ENCODE data around the gene FARP2.

The FARP2 gene

DNA sequence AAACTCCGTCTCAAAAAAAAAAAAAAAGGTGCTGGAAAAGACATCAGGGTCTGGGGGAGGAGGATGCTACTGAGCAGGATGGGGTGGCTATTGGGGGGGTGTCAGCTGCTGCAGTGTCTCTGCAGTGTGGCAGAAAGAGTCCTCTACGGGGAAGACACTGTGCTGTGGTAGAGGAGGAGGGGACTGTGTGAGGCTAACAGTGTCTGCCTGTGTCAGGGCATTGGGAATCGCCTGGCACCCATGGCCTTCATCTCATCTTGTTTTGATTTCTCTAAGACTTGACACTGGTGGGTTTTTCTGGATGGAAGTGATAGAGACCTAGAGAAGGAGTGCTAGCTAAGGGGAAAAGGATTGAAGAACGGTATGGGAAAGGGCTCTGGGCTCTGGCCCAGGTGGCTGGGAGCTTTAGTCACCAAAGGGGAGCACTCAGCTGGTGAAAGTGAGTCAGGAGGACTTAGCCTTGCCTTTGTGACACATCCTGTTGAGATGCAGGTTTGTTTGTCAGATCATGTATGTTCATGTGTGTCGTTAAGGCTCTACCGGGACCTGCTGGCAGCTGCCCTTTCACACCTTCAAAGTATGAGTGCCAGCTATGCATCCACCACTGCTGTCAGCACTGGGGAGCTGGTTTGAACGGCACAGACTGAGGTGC lies 58.0 kb downstream of the FARP2 start:
- Histone ChIP-seq H3K4me1 (ENCODE audit: control insufficient read depth, insufficient read depth, low read length) (peaks cover 8% of the 10 kb centered on the region), H3K4me3 (ENCODE audit: low read depth, low read length) (no peak overlapping the region), H3K9me3 (ENCODE audit: control insufficient read depth, insufficient read depth, low read depth, low read length) (no peaks in the 10 kb centered on the region), H3K36me3 (ENCODE audit: control insufficient read depth in 2 of 2, insufficient read depth in 1 of 2, low read length in 2 of 2) (peaks cover 7 to 73% of the 10 kb centered on the region in 2 experiments; a peak in 2 of 3 replicates), H3K27ac (ENCODE audit: extremely low read depth, low read depth, low read length) (no peak overlapping the region)
- TF ChIP-seq ZNF658 (tag by site-specific recombination; IDR thresholded peaks at IDR 0.05) (no peak), ZNF404 (tag by site-specific recombination; IDR thresholded peaks at IDR 0.05) (no peak), ZBTB20 (tag by site-specific recombination; IDR thresholded peaks at IDR 0.05) (no peak), EGR2 (tag by site-specific recombination; IDR thresholded peaks at IDR 0.05; ENCODE audit: low read depth) (no peak), ZNF645 (tag by site-specific recombination; IDR thresholded peaks at IDR 0.05) (no peak), ZNF571 (tag by site-specific recombination; IDR thresholded peaks at IDR 0.05) (no peak)
- CTCF ChIA-PET, result no interaction called here
- POLR2A ChIA-PET, result no interaction called here

- TF ChIP-seq, protein P1, sequence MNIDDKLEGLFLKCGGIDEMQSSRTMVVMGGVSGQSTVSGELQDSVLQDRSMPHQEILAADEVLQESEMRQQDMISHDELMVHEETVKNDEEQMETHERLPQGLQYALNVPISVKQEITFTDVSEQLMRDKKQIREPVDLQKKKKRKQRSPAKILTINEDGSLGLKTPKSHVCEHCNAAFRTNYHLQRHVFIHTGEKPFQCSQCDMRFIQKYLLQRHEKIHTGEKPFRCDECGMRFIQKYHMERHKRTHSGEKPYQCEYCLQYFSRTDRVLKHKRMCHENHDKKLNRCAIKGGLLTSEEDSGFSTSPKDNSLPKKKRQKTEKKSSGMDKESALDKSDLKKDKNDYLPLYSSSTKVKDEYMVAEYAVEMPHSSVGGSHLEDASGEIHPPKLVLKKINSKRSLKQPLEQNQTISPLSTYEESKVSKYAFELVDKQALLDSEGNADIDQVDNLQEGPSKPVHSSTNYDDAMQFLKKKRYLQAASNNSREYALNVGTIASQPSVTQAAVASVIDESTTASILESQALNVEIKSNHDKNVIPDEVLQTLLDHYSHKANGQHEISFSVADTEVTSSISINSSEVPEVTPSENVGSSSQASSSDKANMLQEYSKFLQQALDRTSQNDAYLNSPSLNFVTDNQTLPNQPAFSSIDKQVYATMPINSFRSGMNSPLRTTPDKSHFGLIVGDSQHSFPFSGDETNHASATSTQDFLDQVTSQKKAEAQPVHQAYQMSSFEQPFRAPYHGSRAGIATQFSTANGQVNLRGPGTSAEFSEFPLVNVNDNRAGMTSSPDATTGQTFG (tag by site-specific recombination; IDR thresholded peaks at IDR 0.05; ENCODE audit: borderline replicate concordance), result no peak
- TF ChIP-seq ZBTB7A (tag by site-specific recombination; IDR thresholded peaks at IDR 0.05; ENCODE audit: low read depth), result no peak
- no peak for TF ChIP-seq SP2 (tag by site-specific recombination; IDR thresholded peaks at IDR 0.05)
- no peak for TF ChIP-seq WT1 (tag by site-specific recombination; IDR thresholded peaks at IDR 0.05)
- TF ChIP-seq ZNF530 (tag by site-specific recombination; IDR thresholded peaks at IDR 0.05; ENCODE audit: low read depth), result no peak
- no peak for TF ChIP-seq ZNF10 (tag by site-specific recombination; IDR thresholded peaks at IDR 0.05)
- TF ChIP-seq REST (tag by site-specific recombination; IDR thresholded peaks at IDR 0.05), result no peak
- no peak for TF ChIP-seq ZNF76 (tag by site-specific recombination; IDR thresholded peaks at IDR 0.05; ENCODE audit: borderline replicate concordance, low read depth)
- TF ChIP-seq ZNF404 (tag by site-specific recombination; IDR thresholded peaks at IDR 0.05), result no peak
- TF ChIP-seq ZNF37A (tag by site-specific recombination; IDR thresholded peaks at IDR 0.05), result no peak
- no peak for TF ChIP-seq ZBTB20 (tag by site-specific recombination; IDR thresholded peaks at IDR 0.05)
- no peak for TF ChIP-seq MZF1 (tag by site-specific recombination; IDR thresholded peaks at IDR 0.05; ENCODE audit: borderline replicate concordance)
- no peak for TF ChIP-seq ZNF174 (tag by site-specific recombination; IDR thresholded peaks at IDR 0.05)
- TF ChIP-seq ZNF138 (tag by site-specific recombination; IDR thresholded peaks at IDR 0.05; ENCODE audit: borderline replicate concordance), result no peak
- TF ChIP-seq ZNF324 (tag by site-specific recombination; IDR thresholded peaks at IDR 0.05), result no peak
- TF ChIP-seq, protein P2, sequence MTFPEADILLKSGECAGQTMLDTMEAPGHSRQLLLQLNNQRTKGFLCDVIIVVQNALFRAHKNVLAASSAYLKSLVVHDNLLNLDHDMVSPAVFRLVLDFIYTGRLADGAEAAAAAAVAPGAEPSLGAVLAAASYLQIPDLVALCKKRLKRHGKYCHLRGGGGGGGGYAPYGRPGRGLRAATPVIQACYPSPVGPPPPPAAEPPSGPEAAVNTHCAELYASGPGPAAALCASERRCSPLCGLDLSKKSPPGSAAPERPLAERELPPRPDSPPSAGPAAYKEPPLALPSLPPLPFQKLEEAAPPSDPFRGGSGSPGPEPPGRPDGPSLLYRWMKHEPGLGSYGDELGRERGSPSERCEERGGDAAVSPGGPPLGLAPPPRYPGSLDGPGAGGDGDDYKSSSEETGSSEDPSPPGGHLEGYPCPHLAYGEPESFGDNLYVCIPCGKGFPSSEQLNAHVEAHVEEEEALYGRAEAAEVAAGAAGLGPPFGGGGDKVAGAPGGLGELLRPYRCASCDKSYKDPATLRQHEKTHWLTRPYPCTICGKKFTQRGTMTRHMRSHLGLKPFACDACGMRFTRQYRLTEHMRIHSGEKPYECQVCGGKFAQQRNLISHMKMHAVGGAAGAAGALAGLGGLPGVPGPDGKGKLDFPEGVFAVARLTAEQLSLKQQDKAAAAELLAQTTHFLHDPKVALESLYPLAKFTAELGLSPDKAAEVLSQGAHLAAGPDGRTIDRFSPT (tag by site-specific recombination; IDR thresholded peaks at IDR 0.05), result no peak
- no peak for TF ChIP-seq ZNF350 (tag by site-specific recombination; IDR thresholded peaks at IDR 0.05)
- TF ChIP-seq, protein P3, sequence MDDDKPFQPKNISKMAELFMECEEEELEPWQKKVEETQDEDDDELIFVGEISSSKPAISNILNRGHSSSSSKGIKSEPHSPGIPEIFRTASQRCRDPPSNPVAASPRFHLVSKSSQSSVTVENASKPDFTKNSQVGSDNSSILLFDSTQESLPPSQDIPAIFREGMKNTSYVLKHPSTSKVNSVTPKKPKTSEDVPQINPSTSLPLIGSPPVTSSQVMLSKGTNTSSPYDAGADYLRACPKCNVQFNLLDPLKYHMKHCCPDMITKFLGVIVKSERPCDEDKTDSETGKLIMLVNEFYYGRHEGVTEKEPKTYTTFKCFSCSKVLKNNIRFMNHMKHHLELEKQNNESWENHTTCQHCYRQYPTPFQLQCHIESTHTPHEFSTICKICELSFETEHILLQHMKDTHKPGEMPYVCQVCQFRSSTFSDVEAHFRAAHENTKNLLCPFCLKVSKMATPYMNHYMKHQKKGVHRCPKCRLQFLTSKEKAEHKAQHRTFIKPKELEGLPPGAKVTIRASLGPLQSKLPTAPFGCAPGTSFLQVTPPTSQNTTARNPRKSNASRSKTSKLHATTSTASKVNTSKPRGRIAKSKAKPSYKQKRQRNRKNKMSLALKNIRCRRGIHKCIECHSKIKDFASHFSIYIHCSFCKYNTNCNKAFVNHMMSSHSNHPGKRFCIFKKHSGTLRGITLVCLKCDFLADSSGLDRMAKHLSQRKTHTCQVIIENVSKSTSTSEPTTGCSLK (tag by site-specific recombination; IDR thresholded peaks at IDR 0.05), result no peak
- TF ChIP-seq ZNF473 (tag by site-specific recombination; IDR thresholded peaks at IDR 0.05), result no peak
- Histone ChIP-seq H3K9me3 (ENCODE audit: control insufficient read depth, insufficient read depth, low read depth, low read length) (no peaks in the 10 kb centered on the region), H3K4me3 (ENCODE audit: low read depth, low read length) (no peak overlapping the region), H3K36me3 (ENCODE audit: control insufficient read depth in 2 of 2, insufficient read depth in 1 of 2, low read length in 2 of 2) (peaks cover 11 to 81% of the 10 kb centered on the region in 2 experiments; a peak in 2 of 3 replicates), H3K27ac (ENCODE audit: extremely low read depth, low read depth, low read length) (no peak overlapping the region), H3K4me1 (ENCODE audit: control insufficient read depth, insufficient read depth, low read length) (peaks cover 8% of the 10 kb centered on the region)
- ChIA-PET POLR2A (interaction anchor here (0.5 to 0.6 kb wide), 2 partner anchors 239 to 607 kb away, joined by 3 to 5 read pairs; no protein-coding TSS in a partner anchor), CTCF (interaction anchor here (0.6 kb wide), 1 partner anchor 65 kb away, joined by 5 read pairs; no protein-coding TSS in a partner anchor)
Observed at GRCh38 chr2:241415196-241415595, 59.1 kb downstream of the FARP2 start.

All from HEK293 (cell line).